ENCODE measurements around the gene SLC66A2. TPM values are rescaled to one million over a fixed set of nuclear protein-coding genes. Genes with fewer than 3 reads are reported as not detected.
"Not testable (repeated sequence)": the region's sequence is repeated elsewhere in the genome, so short reads cannot be mapped to it uniquely, and the experiment has no call there.

The SLC66A2 gene
- total RNA-seq, 3 donors from 2014 or later, result 33.7 to 38.7 (median 34.8) TPM

GRCh38 chr18:79868811-79869541 lies 82.5 kb downstream of the SLC66A2 start:
- Mint-ChIP-seq H3K9me3 (no peaks in the 10 kb centered on the region), H3K36me3 (ENCODE audit: insufficient read depth) (no peaks in the 10 kb centered on the region), H3K4me1 (ENCODE audit: low read depth) (no peaks in the 10 kb centered on the region), H3K27me3 (ENCODE audit: low read depth) (no peaks in the 10 kb centered on the region), H3K4me3 (no peak overlapping the region)
- DNase-seq, result no peak
- no peak for ATAC-seq

GRCh38 chr18:79868168-79868784 lies 83.2 kb downstream of the SLC66A2 start:
- Mint-ChIP-seq H3K4me1 (ENCODE audit: low read depth) (no peaks in the 10 kb centered on the region), H3K36me3 (ENCODE audit: insufficient read depth) (no peaks in the 10 kb centered on the region), H3K27me3 (ENCODE audit: low read depth) (no peaks in the 10 kb centered on the region), H3K9me3 (no peaks in the 10 kb centered on the region), H3K4me3 (no peak overlapping the region)
- DNase-seq (no peak), ATAC-seq (no peak)

GRCh38 chr18:79867666-79868065 lies 83.8 kb downstream of the SLC66A2 start:
- H3K4me1 Mint-ChIP-seq (ENCODE audit: low read depth), result no peaks in the 10 kb centered on the region
- no peaks in the 10 kb centered on the region for H3K36me3 Mint-ChIP-seq (ENCODE audit: insufficient read depth)
- no peak overlapping the region for H3K4me3 Mint-ChIP-seq
- H3K27me3 Mint-ChIP-seq (ENCODE audit: low read depth), result no peaks in the 10 kb centered on the region
- H3K9me3 Mint-ChIP-seq, result no peaks in the 10 kb centered on the region
- ATAC-seq, result no peak
- DNase-seq, result no peak

GRCh38 chr18:79866889-79867574 lies 84.4 kb downstream of the SLC66A2 start:
- Mint-ChIP-seq H3K36me3 (ENCODE audit: insufficient read depth) (no peaks in the 10 kb centered on the region), H3K27me3 (ENCODE audit: low read depth) (no peaks in the 10 kb centered on the region), H3K4me1 (ENCODE audit: low read depth) (no peaks in the 10 kb centered on the region), H3K9me3 (no peaks in the 10 kb centered on the region), H3K4me3 (no peak overlapping the region)
- DNase-seq (no peak), ATAC-seq (peak in 1 of 2 donors; percentile 28)

- H3K4me1 Mint-ChIP-seq (ENCODE audit: low read depth); H3K36me3 Mint-ChIP-seq (ENCODE audit: insufficient read depth); DNase-seq; ATAC-seq; H3K9me3 Mint-ChIP-seq; H3K27me3 Mint-ChIP-seq (ENCODE audit: low read depth); H3K4me3 Mint-ChIP-seq: not testable (repeated sequence)
Observed at GRCh38 chr18:79865951-79866350, 85.5 kb downstream of the SLC66A2 start.

- ATAC-seq; DNase-seq; H3K36me3 Mint-ChIP-seq (ENCODE audit: insufficient read depth); H3K4me1 Mint-ChIP-seq (ENCODE audit: low read depth); H3K9me3 Mint-ChIP-seq; H3K27me3 Mint-ChIP-seq (ENCODE audit: low read depth); H3K4me3 Mint-ChIP-seq: not testable (repeated sequence)
Observed at GRCh38 chr18:79864955-79865354, 86.5 kb downstream of the SLC66A2 start.

- ATAC-seq (no peak), DNase-seq (no peak)
- Mint-ChIP-seq H3K9me3 (peaks cover 5% of the 10 kb centered on the region), H3K4me1 (ENCODE audit: low read depth) (no peaks in the 10 kb centered on the region), H3K27me3 (ENCODE audit: low read depth) (no peaks in the 10 kb centered on the region), H3K4me3 (no peak overlapping the region), H3K36me3 (ENCODE audit: insufficient read depth) (no peaks in the 10 kb centered on the region)
Observed at GRCh38 chr18:79864006-79864725, 87.3 kb downstream of the SLC66A2 start.

- Mint-ChIP-seq H3K4me1 (ENCODE audit: low read depth) (no peaks in the 10 kb centered on the region), H3K27me3 (ENCODE audit: low read depth) (no peaks in the 10 kb centered on the region), H3K4me3 (no peak overlapping the region), H3K9me3 (peaks cover 5% of the 10 kb centered on the region), H3K36me3 (ENCODE audit: insufficient read depth) (no peaks in the 10 kb centered on the region)
- DNase-seq (no peak), ATAC-seq (no peak)
Observed at GRCh38 chr18:79863161-79864005, 88.1 kb downstream of the SLC66A2 start.

GRCh38 chr18:79862562-79862961 lies 88.9 kb downstream of the SLC66A2 start:
- H3K27me3 Mint-ChIP-seq (ENCODE audit: low read depth), result no peaks in the 10 kb centered on the region
- H3K4me1 Mint-ChIP-seq (ENCODE audit: low read depth), result no peaks in the 10 kb centered on the region
- H3K36me3 Mint-ChIP-seq (ENCODE audit: insufficient read depth), result no peaks in the 10 kb centered on the region
- no peak overlapping the region for H3K4me3 Mint-ChIP-seq
- H3K9me3 Mint-ChIP-seq, result peaks cover 5% of the 10 kb centered on the region
- no peak for ATAC-seq
- no peak for DNase-seq

GRCh38 chr18:79861687-79862086 lies 89.8 kb downstream of the SLC66A2 start:
- Mint-ChIP-seq H3K4me1 (ENCODE audit: low read depth) (peaks cover 5% of the 10 kb centered on the region), H3K36me3 (ENCODE audit: insufficient read depth) (no peaks in the 10 kb centered on the region), H3K9me3 (peaks cover 5% of the 10 kb centered on the region), H3K4me3 (no peak overlapping the region), H3K27me3 (ENCODE audit: low read depth) (peaks cover 1% of the 10 kb centered on the region)
- no peak for ATAC-seq
- no peak for DNase-seq

GRCh38 chr18:79859314-79859713 lies 92.1 kb downstream of the SLC66A2 start:
- Mint-ChIP-seq H3K9me3 (peaks cover 5% of the 10 kb centered on the region), H3K36me3 (ENCODE audit: insufficient read depth) (no peaks in the 10 kb centered on the region), H3K4me3 (no peak overlapping the region), H3K4me1 (ENCODE audit: low read depth) (peaks cover 5% of the 10 kb centered on the region), H3K27me3 (ENCODE audit: low read depth) (peaks cover 6% of the 10 kb centered on the region)
- ATAC-seq (no peak), DNase-seq (no peak)

GRCh38 chr18:79857082-79857671 lies 94.3 kb downstream of the SLC66A2 start:
- H3K4me3 Mint-ChIP-seq, result no peak overlapping the region
- peaks cover 5% of the 10 kb centered on the region for H3K4me1 Mint-ChIP-seq (ENCODE audit: low read depth)
- peaks cover 6% of the 10 kb centered on the region for H3K27me3 Mint-ChIP-seq (ENCODE audit: low read depth)
- DNase-seq (no peak), ATAC-seq (no peak)
- H3K9me3 Mint-ChIP-seq, result peaks cover 5% of the 10 kb centered on the region
- no peaks in the 10 kb centered on the region for H3K36me3 Mint-ChIP-seq (ENCODE audit: insufficient read depth)

GRCh38 chr18:79856119-79857007 lies 95.1 kb downstream of the SLC66A2 start:
- Mint-ChIP-seq H3K4me1 (ENCODE audit: low read depth) (peaks cover 5% of the 10 kb centered on the region), H3K36me3 (ENCODE audit: insufficient read depth) (no peaks in the 10 kb centered on the region), H3K4me3 (no peak overlapping the region), H3K9me3 (no peaks in the 10 kb centered on the region), H3K27me3 (ENCODE audit: low read depth) (peaks cover 6% of the 10 kb centered on the region)
- DNase-seq, result no peak
- ATAC-seq, result peak in 1 of 2 donors; percentile 58
